ENCODE data around the gene MYL7. TPM values are rescaled to one million over a fixed set of nuclear protein-coding genes. Genes with fewer than 3 reads are reported as not detected.

The MYL7 gene
- polyA plus RNA-seq, 1 of the 3 experiments (the other 2 are of a cell fraction): not detected

- Histone ChIP-seq H3K9me2 (no peaks in the 10 kb centered on the region), H3K27ac (ENCODE audit: low read depth in 2 of 2, low read length in 1 of 2) (no peak overlapping the region; a peak in 1 of 4 replicates), H3K9ac (no peak overlapping the region), H3K4me2 (no peak overlapping the region), H3K79me2 (ENCODE audit: insufficient read depth) (peaks cover 33% of the 10 kb centered on the region), H3K4me3 (ENCODE audit: low read depth in 2 of 2, low read length in 1 of 2) (no peak overlapping the region), H3K36me3 (replicated peaks in 1 of 2; ENCODE audit: control insufficient read depth in 1 of 2, insufficient read depth in 2 of 2, low read length in 1 of 2) (peaks cover 27 to 82% of the 10 kb centered on the region in 2 experiments), H2AFZ (ENCODE audit: low read depth) (no peak overlapping the region), H3K27me3 (ENCODE audit: insufficient read depth) (no peaks in the 10 kb centered on the region), H3F3A (replicated peaks; ENCODE audit: insufficient read depth) (peaks cover 22% of the 10 kb centered on the region), H3K4me1 (ENCODE audit: control insufficient read depth in 1 of 2, insufficient read depth in 2 of 2, low read depth in 1 of 2, low read length in 1 of 2) (peaks cover 7 to 23% of the 10 kb centered on the region in 2 experiments; a peak in 1 of 4 replicates), H3K9me3 (no peaks in the 10 kb centered on the region), H4K20me1 (ENCODE audit: insufficient read depth) (peaks cover 12% of the 10 kb centered on the region; the same call in 1 of the 2 replicates)
- POLR2A ChIA-PET: interaction anchor here (1.2 kb wide), 1 partner anchor 9 kb away, joined by 3 read pairs; no protein-coding TSS in a partner anchor
- DNase-seq: peak; percentile 44
- 97% methylated on average over 16 of the region's 18 CpGs for WGBS (ENCODE audit: low lambda C conversion rate)
- CTCF ChIA-PET: interaction anchor here (0.7 to 2.3 kb wide), 3 partner anchors 13 to 42 kb away, joined by 3 to 7 read pairs (median 3); no protein-coding TSS in a partner anchor
- TF ChIP-seq MXI1 (IDR thresholded peaks at IDR 0.05; ENCODE audit: low read depth, low read length): no peak
- TF ChIP-seq TEAD4 (IDR thresholded peaks at IDR 0.05; ENCODE audit: borderline replicate concordance, insufficient read depth): no peak
- no peak for TF ChIP-seq MAX (IDR thresholded peaks at IDR 0.05; ENCODE audit: low read depth)
- TF ChIP-seq CHD2 (IDR thresholded peaks at IDR 0.05; ENCODE audit: low read length, partially characterized antibody): no peak
- no peak for TF ChIP-seq FOXJ3 (CRISPR knock-in tag; IDR thresholded peaks at IDR 0.05)
- TF ChIP-seq POLR2AphosphoS5 (IDR thresholded peaks at IDR 0.05; ENCODE audit: low read depth, low read length): no peak
- no peak for TF ChIP-seq YY1 (IDR thresholded peaks at IDR 0.05; ENCODE audit: low read depth)
- TF ChIP-seq FOXM1 (IDR thresholded peaks at IDR 0.05; ENCODE audit: low read depth): no peak
- TF ChIP-seq JUND (IDR thresholded peaks at IDR 0.05): no peak
- TF ChIP-seq GATA2 (CRISPR knock-in tag; IDR thresholded peaks at IDR 0.05): no peak
- no peak for TF ChIP-seq PBX3 (IDR thresholded peaks at IDR 0.05)
- no peak for TF ChIP-seq RFX5 (IDR thresholded peaks at IDR 0.05; ENCODE audit: low read length)
These were observed 31.1 kb downstream of the MYL7 start for GRCh38 chr7:44109991-44110390.

GRCh38 chr7:44108768-44109750 is 32.1 kb downstream of the MYL7 start:
- no peaks in the 10 kb centered on the region for H3K9me2 ChIP-seq
- no peak overlapping the region for H3K9ac ChIP-seq
- WGBS (ENCODE audit: low lambda C conversion rate): 89% methylated on average over 19 of the region's 21 CpGs
- no peak overlapping the region for H3K27ac ChIP-seq (ENCODE audit: low read depth in 2 of 2, low read length in 1 of 2)
- peaks cover 27 to 73% of the 10 kb centered on the region in 2 experiments for H3K36me3 ChIP-seq (replicated peaks in 1 of 2; ENCODE audit: control insufficient read depth in 1 of 2, insufficient read depth in 2 of 2, low read length in 1 of 2)
- no peak overlapping the region for H2AFZ ChIP-seq (ENCODE audit: low read depth)
- no peaks in the 10 kb centered on the region for H3K27me3 ChIP-seq (ENCODE audit: insufficient read depth)
- peaks cover 41% of the 10 kb centered on the region for H3K79me2 ChIP-seq (ENCODE audit: insufficient read depth)
- DNase-seq: peak; percentile 65
- H3F3A ChIP-seq (replicated peaks; ENCODE audit: insufficient read depth): peaks cover 14% of the 10 kb centered on the region
- peaks cover 9% of the 10 kb centered on the region; the same call in 1 of the 2 replicates for H4K20me1 ChIP-seq (ENCODE audit: insufficient read depth)
- H3K4me2 ChIP-seq: no peak overlapping the region; the same call in 1 of the 2 replicates
- peaks cover 7 to 26% of the 10 kb centered on the region in 2 experiments; a peak in 1 of 4 replicates for H3K4me1 ChIP-seq (ENCODE audit: control insufficient read depth in 1 of 2, insufficient read depth in 2 of 2, low read depth in 1 of 2, low read length in 1 of 2)
- CTCF ChIA-PET: interaction anchor here (0.7 to 2.3 kb wide), 5 partner anchors 12 to 89 kb away, joined by 3 to 7 read pairs (median 3); no protein-coding TSS in a partner anchor
- H3K4me3 ChIP-seq (ENCODE audit: low read depth in 2 of 2, low read length in 1 of 2): no peak overlapping the region
- POLR2A ChIA-PET: no interaction called here
- no peaks in the 10 kb centered on the region for H3K9me3 ChIP-seq
- TF ChIP-seq ELF1 (IDR thresholded peaks at IDR 0.05) (no peak), TCF12 (IDR thresholded peaks at IDR 0.05) (no peak), CTCF (IDR thresholded peaks at IDR 0.05) (peak; percentile 21; the same call in 1 of the 2 replicates)
